ENCODE results near the gene TNFRSF25.
"Not testable (repeated sequence)": the region's sequence is repeated elsewhere in the genome, so short reads cannot be mapped to it uniquely, and the experiment has no call there.

- TF ChIP-seq ZBTB21 (CRISPR knock-in tag; IDR thresholded peaks at IDR 0.05; ENCODE audit: borderline replicate concordance); JUN (CRISPR knock-in tag; IDR thresholded peaks at IDR 0.05); NR3C1 (CRISPR knock-in tag; conservative IDR thresholded peaks at IDR 0.05; ENCODE audit: low read depth); SMAD4 (CRISPR knock-in tag; IDR thresholded peaks at IDR 0.05); NR2C2 (CRISPR knock-in tag; IDR thresholded peaks at IDR 0.05); CTCF (IDR thresholded peaks at IDR 0.05); MAX (CRISPR knock-in tag; IDR thresholded peaks at IDR 0.05); IRF2 (CRISPR knock-in tag; IDR thresholded peaks at IDR 0.05; ENCODE audit: borderline replicate concordance, low read depth); ELF4 (CRISPR knock-in tag; IDR thresholded peaks at IDR 0.05; ENCODE audit: low read depth); KAT7 (CRISPR knock-in tag; IDR thresholded peaks at IDR 0.05; ENCODE audit: borderline replicate concordance): not testable (repeated sequence)
- TF ChIP-seq, protein P1, sequence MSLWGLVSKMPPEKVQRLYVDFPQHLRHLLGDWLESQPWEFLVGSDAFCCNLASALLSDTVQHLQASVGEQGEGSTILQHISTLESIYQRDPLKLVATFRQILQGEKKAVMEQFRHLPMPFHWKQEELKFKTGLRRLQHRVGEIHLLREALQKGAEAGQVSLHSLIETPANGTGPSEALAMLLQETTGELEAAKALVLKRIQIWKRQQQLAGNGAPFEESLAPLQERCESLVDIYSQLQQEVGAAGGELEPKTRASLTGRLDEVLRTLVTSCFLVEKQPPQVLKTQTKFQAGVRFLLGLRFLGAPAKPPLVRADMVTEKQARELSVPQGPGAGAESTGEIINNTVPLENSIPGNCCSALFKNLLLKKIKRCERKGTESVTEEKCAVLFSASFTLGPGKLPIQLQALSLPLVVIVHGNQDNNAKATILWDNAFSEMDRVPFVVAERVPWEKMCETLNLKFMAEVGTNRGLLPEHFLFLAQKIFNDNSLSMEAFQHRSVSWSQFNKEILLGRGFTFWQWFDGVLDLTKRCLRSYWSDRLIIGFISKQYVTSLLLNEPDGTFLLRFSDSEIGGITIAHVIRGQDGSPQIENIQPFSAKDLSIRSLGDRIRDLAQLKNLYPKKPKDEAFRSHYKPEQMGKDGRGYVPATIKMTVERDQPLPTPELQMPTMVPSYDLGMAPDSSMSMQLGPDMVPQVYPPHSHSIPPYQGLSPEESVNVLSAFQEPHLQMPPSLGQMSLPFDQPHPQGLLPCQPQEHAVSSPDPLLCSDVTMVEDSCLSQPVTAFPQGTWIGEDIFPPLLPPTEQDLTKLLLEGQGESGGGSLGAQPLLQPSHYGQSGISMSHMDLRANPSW (CRISPR knock-in tag; conservative IDR thresholded peaks at IDR 0.05; ENCODE audit: low read depth): not testable (repeated sequence)
Observed at GRCh38 chr1:6455752-6456520, 10.0 kb downstream of the TNFRSF25 start.
